GM18526 (cell line): ENCODE results near the gene XPO5.

Experiments
- POLR2A ChIP-seq: IDR thresholded peaks from 3 replicates; pipeline ENCODE4 v1.6.1; 2011; ENCODE audit not compliant: insufficient read length; ENCODE audit errors: extremely low read depth

XPO5 gene

DNA sequence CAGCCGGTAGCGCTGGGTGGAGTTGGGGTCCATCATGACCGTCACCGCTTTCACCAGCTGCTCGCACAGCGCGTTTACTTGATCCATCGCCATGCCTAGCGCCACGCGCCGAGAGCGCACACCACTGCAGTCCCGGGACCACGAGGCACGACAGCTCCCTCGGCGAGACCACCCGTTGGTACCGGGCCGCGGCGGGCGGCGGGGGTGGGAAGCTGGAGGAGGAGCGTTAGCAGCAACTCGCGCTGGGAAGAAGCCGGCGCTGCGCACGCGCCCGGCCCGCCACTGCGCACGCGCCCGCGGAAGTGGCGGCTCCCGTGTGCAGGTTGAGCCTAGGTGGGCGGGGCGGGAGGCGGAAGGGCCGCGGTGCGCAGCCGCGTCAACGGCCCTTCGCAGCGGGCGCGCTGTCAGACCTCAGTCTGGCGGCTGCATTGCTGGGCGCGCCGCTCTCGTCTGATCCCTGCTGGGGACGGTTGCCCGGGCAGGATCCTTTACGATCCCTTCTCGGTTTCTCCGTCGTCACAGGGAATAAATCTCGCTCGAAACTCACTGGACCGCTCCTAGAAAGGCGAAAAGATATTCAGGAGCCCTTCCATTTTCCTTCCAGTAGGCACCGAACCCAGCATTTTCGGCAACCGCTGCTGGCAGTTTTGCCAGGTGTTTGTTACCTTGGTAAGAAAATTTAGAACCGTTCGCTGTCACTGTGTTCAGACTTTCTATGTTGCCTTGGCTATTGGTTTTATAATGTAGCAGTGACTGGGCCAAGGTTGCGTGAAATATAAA, at the start of gene XPO5, which contains the start of gene POLH:
XPO5 (minus strand) TSS at position 267 of the 780 bp plus-strand sequence; CDS start at position 93, 174 bp downstream.
POLH (plus strand) TSS at position 414 of the 780 bp plus-strand sequence. CDS start 6,135 bp downstream, outside the sequence.
- TF ChIP-seq POLR2A: peak; percentile 99

- no peak for TF ChIP-seq POLR2A
These were observed 49.7 kb upstream of the XPO5 start for GRCh38 chr6:43625393-43625992.

DNA sequence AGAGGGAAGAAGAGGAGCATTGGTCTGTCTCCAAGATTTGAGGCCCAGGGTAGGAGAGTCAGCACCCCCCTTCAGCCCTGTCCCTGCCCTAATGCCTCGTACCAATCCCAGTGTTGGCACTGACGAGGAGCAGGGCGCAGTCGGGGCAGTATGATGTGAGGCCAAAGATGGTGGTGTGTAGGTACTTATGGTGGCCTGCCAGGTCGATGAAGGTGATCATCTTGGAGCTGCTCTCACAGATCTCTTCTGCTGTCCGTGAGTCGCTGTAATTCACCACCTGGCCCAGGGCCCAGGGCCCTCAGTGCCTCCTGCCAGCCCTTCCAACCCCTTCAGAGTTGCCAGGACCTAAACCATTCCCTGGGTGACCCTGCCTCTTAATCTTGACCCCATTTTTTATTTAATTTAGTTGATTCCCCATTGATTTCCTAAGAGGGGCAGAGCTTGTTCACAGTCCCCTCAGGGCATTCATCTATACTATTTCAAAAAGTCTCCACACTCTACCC, 49.0 kb upstream of the XPO5 start:
- no peak for TF ChIP-seq POLR2A

DNA sequence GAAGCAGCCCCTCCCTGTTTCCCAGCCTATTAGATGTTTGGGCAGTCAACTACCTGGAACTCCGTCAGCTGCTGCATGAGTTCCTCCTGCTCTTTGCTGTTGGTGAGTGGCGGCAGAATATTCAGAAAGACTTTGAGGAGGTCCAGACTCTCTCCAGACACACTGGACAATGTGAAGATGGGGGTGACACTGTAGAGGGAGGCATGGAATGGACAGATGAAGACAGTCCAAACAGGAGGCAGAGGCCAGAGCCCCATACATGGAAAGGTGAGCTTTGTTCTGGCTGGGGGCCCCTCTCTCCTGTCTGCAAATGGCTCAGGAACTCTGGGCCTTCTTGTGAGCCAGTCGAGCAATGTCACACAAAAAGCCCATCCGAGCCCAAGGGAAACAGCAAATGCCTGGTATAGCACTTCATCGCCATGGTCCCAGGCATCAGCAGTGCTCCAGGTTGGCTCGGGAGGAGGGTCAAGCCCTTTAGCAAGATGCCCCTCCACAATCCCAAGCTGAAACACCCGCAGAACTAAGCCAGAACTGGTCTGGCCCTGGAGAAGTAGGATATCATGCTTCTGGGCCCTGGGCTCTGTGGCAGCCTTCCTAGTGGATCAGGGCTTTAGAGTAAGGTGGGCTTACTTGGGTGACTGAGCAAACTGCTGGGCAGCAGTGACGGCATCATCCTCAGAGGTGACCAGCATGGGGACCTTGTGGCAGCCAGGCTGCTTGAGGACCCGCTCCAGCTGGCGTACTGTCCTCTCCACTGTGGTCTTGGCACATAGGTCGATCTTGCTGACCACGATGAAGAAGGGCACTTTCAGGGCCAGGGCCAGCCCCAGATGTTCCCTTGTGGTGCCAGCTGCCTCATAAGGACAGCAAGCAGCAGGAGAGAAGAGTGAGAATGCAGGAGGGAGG, 48.3 kb upstream of the XPO5 start:
- no peak for TF ChIP-seq POLR2A

DNA sequence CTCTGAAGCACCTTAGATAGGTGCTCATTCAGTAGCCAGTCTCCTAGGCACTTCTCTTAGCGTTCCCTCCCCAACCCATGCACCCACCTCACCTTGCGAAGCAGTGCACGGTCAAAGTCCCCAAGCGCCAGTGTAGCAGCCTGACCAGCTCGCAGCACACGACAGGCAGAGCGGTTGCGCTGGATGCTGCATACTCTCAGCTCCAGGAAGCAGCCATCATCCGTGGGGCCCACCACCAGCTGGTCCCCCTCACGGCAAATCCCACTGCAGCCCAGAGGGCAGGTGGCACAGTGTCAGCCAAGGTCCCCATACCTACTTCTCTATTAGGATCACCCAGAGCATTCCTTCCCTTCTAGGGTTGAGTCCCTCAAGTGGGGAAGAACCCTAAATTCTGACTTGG, 46.7 kb upstream of the XPO5 start:
- no peak for TF ChIP-seq POLR2A

DNA sequence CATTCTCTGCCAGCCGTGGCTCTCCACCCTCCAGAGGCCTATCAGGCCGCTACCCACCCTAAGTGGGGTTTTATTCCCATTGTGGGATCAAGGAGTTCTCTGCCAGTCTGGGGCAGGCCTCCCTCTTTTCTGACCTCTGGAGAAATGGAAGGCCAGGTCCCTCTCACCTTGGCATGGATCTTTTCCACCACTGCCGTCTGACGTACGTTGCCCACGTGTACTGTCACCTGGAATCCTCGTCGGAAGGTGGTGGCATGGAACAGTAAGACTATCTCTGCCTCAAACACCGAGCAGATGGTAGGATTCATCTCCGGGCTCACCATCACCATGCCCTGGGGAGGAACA, 46.0 kb upstream of the XPO5 start:
- no peak for TF ChIP-seq POLR2A

GRCh38 chr6:43621078-43621835, 45.4 kb upstream of the XPO5 start:
- no peak for TF ChIP-seq POLR2A

- TF ChIP-seq POLR2A: no peak
These were observed 41.1 kb upstream of the XPO5 start for GRCh38 chr6:43616725-43617472.

DNA sequence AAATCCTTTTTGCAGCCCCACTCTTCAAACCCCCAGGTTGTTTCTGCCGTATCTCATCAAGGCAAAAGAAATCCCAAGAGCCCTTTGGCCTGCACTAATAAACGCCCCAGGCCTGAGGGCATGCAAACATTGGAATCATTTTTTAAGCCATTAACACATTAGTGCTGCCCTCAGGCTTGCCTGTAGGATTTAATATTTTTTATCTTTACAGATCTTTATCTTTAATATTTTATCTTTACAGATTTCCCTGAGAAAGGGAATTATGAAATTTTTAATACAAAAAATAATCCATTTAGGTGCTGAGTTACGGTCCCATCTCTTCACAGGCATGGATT, 38.5 kb upstream of the XPO5 start:
- TF ChIP-seq POLR2A: no peak

DNA sequence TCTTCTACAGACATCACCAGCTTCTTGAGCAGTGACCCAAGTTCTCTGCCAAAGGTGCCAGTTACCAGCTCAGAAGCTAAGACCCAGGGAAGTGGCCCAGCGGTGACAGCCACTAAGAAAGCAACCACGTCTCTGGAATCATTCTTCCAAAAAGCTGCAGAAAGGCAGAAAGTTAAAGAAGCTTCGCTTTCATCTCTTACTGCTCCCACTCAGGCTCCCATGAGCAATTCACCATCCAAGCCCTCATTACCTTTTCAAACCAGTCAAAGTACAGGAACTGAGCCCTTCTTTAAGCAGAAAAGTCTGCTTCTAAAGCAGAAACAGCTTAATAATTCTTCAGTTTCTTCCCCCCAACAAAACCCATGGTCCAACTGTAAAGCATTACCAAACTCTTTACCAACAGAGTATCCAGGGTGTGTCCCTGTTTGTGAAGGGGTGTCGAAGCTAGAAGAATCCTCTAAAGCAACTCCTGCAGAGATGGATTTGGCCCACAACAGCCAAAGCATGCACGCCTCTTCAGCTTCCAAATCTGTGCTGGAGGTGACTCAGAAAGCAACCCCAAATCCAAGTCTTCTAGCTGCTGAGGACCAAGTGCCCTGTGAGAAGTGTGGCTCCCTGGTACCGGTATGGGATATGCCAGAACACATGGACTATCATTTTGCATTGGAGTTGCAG, 38.0 kb upstream of the XPO5 start:
- TF ChIP-seq POLR2A: no peak

DNA sequence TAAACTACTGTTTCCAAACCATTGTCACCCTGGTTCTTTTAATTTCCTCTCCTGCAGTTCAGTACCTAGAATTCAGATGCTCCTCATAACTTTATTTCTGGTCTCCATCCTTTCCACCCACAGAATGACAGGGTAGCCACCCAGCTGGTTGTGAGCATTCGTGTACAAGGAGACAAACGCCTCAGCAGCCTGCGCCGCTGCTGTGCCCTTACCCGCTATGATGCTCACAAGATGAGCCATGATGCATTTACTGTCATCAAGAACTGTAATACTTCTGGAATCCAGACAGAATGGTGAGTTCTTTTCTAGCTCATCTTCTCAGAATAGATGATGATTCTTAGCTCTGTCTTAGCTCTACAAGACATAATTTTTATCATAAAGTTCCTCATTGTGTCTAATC, 34.6 kb upstream of the XPO5 start:
- TF ChIP-seq POLR2A: no peak

DNA sequence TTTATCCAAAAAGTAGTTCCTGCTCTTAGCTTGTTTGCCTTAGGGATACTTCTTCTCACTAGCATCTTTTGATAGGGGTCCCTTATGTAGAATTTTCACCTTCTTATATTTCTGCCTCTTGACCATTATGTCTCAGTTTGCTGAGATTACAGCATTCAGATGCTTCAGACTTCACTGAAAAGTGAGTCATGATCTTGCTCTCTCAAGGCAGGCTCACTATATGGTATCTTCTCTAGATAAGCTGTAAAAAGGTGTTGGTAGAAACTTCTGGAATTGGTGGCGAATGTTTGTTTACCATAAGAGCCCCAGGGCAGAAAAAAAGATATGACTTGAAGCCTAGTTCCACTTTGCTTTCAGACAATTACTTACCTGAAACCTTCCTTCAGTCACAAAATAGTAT, 33.6 kb upstream of the XPO5 start:
- TF ChIP-seq POLR2A: no peak

- no peak for TF ChIP-seq POLR2A
These were observed 33.0 kb upstream of the XPO5 start for GRCh38 chr6:43608807-43609206.

GRCh38 chr6:43608310-43608763, 32.5 kb upstream of the XPO5 start:
- TF ChIP-seq POLR2A: no peak
